ENCODE data around the gene CBLN3.
"Not testable (repeated sequence)": the region's sequence is repeated elsewhere in the genome, so short reads cannot be mapped to it uniquely, and the experiment has no call there.

CBLN3 gene

GRCh38 chr14:24429395-24430142 is at the start of gene CBLN3, which contains the start of gene KHNYN:
Gene CBLN3 (minus strand): TSS chr14:24429668. CDS start chr14:24429054, 614 bp downstream.
Gene KHNYN (plus strand): TSS chr14:24429954. CDS start chr14:24430731, 777 bp downstream.
- peak; percentile 83 for DNase-seq

GRCh38 chr14:24475261-24475660 is 45.8 kb upstream of the CBLN3 start:
- no peak for DNase-seq

- DNase-seq = no peak
Observed at GRCh38 chr14:24473211-24473610, 43.7 kb upstream of the CBLN3 start.

- not testable (repeated sequence) for DNase-seq
Observed at GRCh38 chr14:24470450-24470849, 41.0 kb upstream of the CBLN3 start.

GRCh38 chr14:24465805-24466204 is 36.3 kb upstream of the CBLN3 start:
- DNase-seq = no peak

- DNase-seq = no peak
Observed at GRCh38 chr14:24465368-24465767, 35.9 kb upstream of the CBLN3 start.

GRCh38 chr14:24463884-24464785 is 34.7 kb upstream of the CBLN3 start:
- DNase-seq = no peak

- DNase-seq = no peak
Observed at GRCh38 chr14:24463017-24463883, 33.8 kb upstream of the CBLN3 start.

- DNase-seq = no peak
Observed at GRCh38 chr14:24461336-24461735, 31.9 kb upstream of the CBLN3 start.

GRCh38 chr14:24459331-24459730 is 29.9 kb upstream of the CBLN3 start:
- DNase-seq = no peak

- DNase-seq = no peak
Observed at GRCh38 chr14:24458736-24459135, 29.3 kb upstream of the CBLN3 start.

GRCh38 chr14:24456980-24457379 is 27.5 kb upstream of the CBLN3 start:
- no peak for DNase-seq

- DNase-seq = not testable (repeated sequence)
Observed at GRCh38 chr14:24450828-24451227, 21.4 kb upstream of the CBLN3 start.

- DNase-seq = no peak
Observed at GRCh38 chr14:24443053-24443665, 13.7 kb upstream of the CBLN3 start.

- DNase-seq = peak; percentile 88
Observed at GRCh38 chr14:24442240-24443052, 13.0 kb upstream of the CBLN3 start, which contains the start of gene SDR39U1. Gene SDR39U1 (minus strand): TSS chr14:24442776. CDS start chr14:24442769, 7 bp downstream.

GRCh38 chr14:24441904-24442239 is 12.4 kb upstream of the CBLN3 start:
- no peak for DNase-seq

- no peak for DNase-seq
Observed at GRCh38 chr14:24441485-24441884, 12.0 kb upstream of the CBLN3 start.

- DNase-seq = no peak
Observed at GRCh38 chr14:24440606-24441399, 11.3 kb upstream of the CBLN3 start.

- DNase-seq = no peak
Observed at GRCh38 chr14:24439830-24440605, 10.6 kb upstream of the CBLN3 start.

- DNase-seq = no peak
Observed at GRCh38 chr14:24439257-24439656, 9.8 kb upstream of the CBLN3 start.

All from stimulated activated CD4-positive, alpha-beta T cell treated with anti-CD3 and anti-CD28 coated beads, Interleukin-12 subunit alpha, Interleukin-12 subunit beta, amount 100 ng/mL, for 4 hours (primary cell).